Fibroblast of skin of right biceps (primary cell): ENCODE results near the gene TCIRG1.
"Not testable (repeated sequence)": the region's sequence is repeated elsewhere in the genome, so short reads cannot be mapped to it uniquely, and the experiment has no call there.

Source experiments
- DNase-seq: peaks from one replicate; pipeline ENCODE4 v3.0.0-alpha.2; 2013

Gene TCIRG1

DNA sequence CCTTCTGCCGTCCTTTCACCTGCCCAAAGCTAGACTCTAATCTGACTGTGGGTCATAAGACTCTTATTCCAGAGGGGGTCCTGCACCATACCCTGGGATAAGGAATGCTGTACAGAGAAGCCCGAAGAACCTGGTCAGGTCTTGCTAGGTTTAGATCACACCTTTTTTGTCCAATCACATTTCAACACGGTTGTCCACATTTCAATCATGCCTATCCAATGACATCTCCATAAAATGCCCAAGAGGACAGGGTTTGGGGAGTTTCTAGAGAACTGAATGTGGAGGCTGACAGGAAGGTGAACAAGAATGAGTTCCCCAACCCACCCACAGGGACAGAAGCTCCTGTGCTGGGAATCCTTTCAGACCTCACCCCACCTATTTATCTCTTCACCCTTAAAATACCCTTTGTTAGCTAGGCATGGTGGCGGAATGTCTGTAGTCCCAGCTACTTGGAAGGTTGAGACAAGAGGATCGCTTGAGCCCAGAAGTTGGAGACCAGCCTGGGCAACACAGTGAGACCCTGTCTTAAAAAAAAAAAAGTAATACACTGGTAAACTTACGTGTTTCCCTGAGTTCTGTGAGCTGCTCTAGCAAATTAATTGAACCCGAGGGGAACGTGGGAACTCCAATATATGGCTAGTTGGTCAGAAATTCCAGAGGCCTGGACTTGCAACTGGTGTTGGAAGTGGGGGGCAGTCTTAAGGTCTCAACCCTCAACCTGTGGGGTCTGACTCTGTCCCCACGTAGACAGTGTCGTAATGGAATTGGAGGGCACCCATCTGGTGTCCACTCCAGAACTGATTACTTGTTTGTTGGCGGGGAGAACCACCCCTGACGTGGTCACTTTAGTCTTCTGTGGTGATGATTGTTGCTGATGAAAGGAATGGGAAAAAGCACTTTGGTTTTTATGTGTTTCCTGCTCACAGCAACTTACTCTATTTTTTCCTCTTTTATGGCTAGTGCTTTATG lies 17.8 kb downstream of the TCIRG1 start:
- no peak for DNase-seq

DNA sequence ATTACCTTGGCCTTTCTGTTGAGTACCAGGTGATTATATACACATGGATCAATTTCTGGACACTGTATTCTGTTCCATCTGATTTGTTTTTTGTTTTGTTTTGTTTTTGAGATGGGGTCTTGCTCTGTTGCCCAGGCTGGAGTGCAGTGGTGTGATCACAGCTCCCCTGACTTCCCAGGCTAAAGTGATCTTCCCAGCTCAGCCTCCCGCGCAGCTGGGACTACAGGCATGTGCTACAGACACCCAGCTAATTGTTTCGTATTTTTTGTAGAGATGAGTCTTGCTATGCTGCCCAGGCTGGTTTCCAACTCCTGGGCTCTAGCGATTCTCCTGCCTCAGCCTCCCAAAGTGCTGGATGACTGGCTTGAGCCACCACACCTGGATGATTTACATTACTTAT lies 19.0 kb downstream of the TCIRG1 start:
- no peak for DNase-seq

GRCh38 chr11:68061508-68061907 lies 22.7 kb downstream of the TCIRG1 start:
- no peak for DNase-seq

GRCh38 chr11:68064926-68065325 lies 26.1 kb downstream of the TCIRG1 start:
- DNase-seq = no peak

- DNase-seq = no peak
Observed at GRCh38 chr11:68065841-68066240, 27.0 kb downstream of the TCIRG1 start.

DNA sequence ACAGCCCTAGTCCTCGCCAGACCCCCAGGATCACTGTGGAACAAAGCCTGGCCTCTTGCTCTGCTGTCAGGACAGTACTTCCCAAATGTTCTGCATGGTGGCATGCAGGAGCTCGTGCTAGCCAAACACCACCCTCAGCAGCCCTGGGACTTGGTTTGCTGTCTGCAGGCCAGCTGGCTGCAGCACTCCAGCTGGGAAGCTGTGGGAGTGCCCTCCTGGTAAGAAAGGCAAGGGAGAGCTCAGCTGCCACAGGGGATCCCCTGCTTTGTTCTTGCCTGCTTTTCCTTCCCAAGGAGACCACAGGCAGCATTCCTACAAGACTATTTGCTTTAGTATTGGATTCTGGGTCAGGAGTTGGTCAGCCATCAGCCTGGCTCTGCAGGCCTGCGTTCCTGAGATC lies 27.9 kb downstream of the TCIRG1 start:
- DNase-seq = no peak

DNA sequence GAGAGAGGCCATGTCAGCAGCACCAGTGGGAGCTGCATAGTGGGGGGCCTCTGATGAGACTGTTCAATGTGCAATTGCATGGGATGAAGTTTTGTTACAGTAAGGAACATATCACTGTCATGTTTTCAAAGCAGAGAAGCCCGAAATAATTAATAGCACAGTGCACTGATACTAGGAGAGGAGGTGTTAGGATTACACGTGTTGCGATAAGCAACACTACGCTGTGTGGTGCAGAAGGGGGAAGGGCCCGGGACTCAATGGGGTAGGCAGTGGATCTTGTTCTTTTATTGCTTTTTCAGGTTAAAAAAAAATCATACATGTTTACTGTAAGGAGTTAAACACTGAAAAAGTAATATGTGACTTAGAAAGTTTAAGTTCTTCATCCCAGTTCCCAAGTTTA lies 29.2 kb downstream of the TCIRG1 start:
- no peak for DNase-seq

DNA sequence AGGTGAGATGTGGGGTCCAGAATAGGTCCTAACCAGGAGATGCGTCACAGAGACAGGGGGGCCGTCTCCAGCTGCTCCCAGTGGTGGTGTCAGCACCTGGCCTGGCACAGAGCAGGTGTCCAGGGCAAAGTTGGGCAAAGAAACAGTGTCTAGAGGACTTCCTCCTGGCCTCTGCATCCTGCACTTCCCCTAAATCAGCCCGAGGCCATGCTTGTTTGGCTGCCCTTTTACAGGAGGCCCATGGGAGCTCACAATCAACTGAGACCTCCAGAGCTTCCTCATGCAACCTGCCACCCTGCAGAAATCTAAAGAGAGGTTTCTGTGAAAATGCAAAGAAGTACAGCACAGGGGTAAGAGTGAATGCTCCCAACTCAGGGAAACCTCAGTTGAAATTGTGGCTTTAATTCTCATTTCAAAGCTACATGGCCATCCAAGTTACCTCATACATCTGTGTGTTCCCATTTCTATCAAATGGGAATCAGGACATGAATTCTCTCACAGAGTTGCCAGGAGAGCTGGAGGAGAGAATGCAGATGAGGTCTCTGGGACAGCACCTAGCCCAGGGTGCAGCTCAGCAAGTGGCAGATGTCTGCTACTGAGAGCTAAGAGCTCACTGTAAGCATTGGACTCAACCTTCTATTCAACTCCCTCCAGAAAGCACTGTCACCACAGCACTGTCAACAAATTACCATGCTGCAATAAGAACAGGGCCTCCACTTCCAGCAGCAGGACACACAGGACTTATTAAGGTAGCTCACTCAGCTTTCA lies 32.6 kb downstream of the TCIRG1 start:
- DNase-seq = no peak

GRCh38 chr11:68074584-68075352 lies 35.9 kb downstream of the TCIRG1 start:
- DNase-seq = no peak

- no peak for DNase-seq
Observed at GRCh38 chr11:68076371-68077042, 37.7 kb downstream of the TCIRG1 start.

DNA sequence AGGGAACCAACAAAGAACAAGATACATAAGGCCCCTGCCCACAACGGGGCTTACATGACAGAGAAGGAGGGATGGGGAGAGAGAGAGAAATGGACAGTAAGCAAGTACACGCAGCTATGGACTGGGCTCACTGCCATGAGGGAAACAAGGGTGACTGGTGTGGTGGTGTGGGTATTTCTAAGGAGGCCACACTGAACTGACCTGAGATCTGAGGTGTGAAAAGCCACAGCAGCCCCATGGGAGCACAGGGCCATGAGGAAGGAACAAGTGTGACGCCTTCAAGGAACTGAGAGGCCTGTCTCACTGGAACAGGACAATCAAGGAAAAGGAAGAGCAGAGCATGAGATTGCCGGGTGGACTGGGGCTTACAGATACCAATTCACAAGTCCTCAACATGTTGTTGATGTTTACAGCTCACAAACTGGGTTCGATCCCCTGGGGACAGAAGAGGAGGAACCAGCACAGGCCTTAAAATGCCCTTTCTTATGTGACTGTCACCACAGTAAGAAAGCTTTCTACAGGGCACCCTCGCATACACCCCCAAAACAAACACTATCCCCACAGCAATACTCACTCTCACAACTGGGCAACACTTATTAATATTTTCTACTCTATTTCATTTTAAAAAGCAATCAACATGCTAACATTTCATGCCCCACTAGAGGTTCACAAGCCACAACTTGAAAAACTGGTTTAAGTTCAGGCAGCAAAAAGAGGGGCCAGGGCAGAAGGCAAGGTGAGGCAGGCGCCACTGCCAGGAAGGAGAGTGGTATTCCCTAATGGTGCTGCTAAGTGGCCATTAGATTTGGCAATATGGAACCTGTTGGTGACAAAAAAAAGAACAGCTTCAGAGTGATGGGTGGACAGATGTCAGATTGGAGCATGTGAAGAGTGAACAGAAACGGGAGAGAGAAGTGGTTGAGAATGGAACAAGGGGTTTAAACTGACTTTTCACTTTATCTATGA lies 39.1 kb downstream of the TCIRG1 start:
- DNase-seq = no peak

DNA sequence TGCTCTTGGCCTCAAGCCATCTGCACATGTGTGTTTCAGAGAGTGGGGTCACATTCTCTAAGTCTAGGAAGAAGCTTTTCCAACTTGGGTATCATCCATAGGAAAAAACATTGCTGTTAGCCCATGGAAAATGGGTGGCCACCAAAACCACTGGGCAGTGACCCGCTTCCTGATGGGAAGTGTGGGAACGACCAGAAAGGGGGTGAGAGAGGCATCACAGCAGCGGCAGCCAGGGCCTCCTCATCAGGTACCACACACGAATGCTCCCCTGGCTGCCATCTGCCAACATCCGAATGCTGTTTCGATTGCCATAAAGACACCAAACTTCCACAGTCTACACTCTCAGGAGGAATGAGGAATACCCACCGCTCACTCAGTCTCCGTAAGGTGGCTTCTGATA lies 42.0 kb downstream of the TCIRG1 start:
- DNase-seq = no peak

DNA sequence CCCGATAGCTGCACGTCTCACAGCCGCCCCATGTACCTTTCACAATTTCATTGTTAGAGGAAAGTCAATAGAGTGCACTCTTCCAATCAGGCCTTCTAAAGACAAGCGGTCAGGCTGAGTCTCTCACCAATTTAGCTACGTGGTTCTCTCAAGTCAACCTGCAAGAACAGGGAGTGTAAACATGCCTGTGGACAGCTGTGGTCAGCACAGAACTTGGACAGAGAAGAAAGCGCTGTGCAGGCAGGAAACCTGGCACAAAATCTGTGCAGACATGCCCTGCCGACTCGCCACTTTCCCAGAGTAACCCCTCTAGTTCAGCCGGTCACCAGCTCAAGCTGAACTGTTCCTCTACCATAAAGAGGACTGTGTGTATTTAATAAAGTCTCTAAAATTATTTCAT lies 42.9 kb downstream of the TCIRG1 start:
- no peak for DNase-seq

DNA sequence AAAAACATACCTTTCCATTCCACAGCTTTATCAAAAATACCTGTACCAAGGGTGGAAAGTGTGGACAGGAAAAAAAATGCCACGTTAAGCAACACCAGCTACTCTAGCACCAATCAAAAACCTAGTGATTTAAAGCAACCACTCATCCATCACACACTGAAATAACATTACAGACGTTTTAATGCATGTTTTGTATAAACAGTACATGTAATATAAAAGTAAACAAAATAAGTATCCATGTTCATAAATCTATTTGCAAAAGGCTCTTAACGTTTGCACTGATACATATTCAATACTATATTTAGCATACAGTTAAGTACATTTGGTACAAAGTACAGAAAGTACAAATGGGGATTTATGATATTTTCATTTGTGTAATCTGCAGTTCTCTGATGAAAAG lies 43.7 kb downstream of the TCIRG1 start:
- no peak for DNase-seq

DNA sequence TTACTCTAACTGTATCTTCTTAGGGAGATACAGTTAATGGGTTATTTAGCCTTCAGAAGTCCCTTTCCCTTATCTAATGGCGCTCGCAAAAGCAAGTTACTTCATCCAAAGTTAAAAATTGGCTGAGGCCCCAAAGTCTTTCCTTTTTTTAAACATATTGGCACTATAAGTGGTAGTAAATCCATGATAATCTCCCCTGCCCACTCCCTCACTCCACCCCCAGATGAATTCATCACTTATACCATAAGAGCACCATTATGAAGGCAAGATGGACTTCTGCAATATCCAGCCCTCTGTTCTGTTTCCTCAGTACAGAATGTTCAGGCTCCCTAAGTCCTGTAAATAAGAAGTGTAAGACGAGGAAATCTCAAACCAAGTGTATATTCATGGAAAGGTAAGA lies 44.7 kb downstream of the TCIRG1 start:
- DNase-seq = no peak

- DNase-seq = no peak
Observed at GRCh38 chr11:68089679-68090078, 50.9 kb downstream of the TCIRG1 start.

DNA sequence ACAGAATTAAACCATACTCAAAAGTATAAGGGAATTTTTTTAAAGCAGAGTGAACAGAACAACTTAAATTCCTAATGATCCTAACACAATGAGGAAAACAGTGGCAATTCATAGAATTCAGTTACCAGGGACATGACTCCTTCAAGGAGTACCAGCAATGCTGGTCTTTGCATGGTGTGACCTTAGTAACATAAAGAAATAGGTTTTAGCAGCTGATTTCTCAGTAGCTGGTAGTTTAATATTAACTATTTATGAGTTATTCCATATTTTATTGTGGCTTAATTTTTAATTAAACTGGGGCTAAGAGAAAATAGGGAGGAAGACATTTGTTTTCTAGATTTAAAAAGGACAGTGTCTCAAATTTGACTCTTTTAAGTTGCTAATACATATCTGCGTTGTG lies 51.5 kb downstream of the TCIRG1 start:
- no peak for DNase-seq

DNA sequence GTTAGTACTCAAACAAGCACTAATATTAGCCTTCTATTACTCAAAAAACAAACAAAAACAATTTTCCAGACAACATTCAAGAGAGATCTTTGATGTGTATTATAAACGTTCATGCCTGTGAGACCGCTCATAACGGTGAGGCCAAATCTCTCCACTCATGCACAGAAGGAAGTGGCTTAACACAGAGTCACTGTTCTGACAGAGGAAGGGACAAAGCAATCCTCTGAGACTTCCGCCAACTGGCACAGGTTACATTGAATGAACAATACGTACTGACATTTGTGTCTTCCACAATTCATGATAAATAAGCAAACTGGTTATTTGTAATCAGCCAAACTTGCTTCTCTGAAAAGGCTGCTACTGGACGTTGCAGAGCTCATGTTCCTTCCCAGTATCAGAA lies 51.9 kb downstream of the TCIRG1 start:
- no peak for DNase-seq

- DNase-seq = no peak
Observed at GRCh38 chr11:68092411-68092810, 53.6 kb downstream of the TCIRG1 start.

GRCh38 chr11:68092946-68093345 lies 54.1 kb downstream of the TCIRG1 start:
- DNase-seq = not testable (repeated sequence)

DNA sequence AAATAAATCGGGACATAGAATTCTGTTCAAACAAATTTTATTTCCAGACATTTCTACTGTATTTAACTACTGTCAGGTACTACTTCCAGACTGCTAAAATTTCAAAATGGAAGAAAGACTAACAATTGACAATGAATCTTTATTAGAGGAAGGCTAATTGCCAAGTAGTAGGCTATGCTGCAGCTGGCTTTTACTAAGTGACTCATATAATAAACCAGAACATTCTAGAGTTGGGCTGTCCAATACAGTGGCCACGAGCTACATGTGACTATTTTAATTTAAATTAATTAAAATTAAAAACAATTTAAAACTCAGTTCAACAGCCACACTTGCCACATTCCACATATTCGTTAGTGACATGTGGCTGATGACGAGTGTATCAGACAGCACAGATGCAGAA lies 54.7 kb downstream of the TCIRG1 start:
- DNase-seq = no peak

DNA sequence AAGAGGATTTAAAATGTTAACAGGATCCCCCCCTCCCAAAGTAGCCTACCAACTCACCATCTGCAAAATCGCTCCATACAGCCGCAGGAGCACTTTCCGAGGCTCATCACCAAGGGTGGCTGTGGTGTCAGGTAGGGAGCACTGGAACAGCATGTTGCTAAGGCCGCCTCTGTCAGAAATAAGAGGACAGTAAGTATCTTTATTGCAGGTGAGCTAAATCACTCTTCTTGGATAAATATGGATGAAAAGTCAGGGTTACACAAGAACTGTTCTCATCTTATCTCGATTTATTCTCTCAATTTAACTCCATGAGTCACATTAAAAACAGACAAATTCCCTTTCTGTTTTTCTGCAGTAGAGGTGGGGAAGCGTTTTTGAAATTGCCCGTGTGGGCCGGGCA lies 58.1 kb downstream of the TCIRG1 start:
- DNase-seq = no peak
